Measurements from ENCODE around the gene APOBEC3A.

The APOBEC3A gene

DNA sequence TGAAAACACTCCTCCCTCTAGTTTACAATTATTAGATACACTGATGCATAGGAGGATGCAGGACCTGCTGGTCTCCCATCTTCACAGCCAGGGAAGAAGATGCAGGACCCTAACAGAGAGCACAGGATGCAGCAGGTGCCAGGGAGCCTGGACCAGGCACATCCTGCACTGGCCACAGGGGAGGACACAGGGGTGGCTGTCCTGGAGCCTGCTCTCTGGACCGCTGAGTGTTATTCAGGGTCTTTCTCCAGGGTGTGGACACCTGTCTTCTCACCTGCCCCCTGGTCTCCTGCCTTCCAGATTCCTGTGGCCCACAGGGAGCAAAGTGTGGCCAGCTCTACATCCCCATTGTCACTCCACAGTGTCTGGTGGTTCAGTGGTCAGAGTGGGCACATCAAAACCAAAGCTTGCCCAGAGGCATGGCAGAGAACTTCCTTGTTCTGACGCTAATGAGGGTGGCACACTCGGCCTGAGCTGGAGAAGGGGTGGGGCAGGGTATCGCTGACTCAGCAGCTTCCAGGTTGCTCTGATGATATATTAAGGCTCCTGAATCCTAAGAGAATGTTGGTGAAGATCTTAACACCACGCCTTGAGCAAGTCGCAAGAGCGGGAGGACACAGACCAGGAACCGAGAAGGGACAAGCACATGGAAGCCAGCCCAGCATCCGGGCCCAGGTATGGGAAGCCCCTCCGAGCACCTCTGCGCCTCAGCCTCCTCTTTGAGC, at the start of gene APOBEC3A:
APOBEC3A (plus strand) TSS at position 564 of the 725 bp plus-strand sequence; CDS start at position 647, 83 bp downstream.
- Mint-ChIP-seq H3K36me3 (no peaks in the 10 kb centered on the region), H3K4me3 (no peak within 1 kb of the TSS), H3K9me3 (no peaks in the 10 kb centered on the region), H3K27me3 (no peaks in the 10 kb centered on the region), H3K27ac (no peak within 1 kb of the TSS), H3K4me1 (peaks cover 12% of the 10 kb centered on the region)

DNA sequence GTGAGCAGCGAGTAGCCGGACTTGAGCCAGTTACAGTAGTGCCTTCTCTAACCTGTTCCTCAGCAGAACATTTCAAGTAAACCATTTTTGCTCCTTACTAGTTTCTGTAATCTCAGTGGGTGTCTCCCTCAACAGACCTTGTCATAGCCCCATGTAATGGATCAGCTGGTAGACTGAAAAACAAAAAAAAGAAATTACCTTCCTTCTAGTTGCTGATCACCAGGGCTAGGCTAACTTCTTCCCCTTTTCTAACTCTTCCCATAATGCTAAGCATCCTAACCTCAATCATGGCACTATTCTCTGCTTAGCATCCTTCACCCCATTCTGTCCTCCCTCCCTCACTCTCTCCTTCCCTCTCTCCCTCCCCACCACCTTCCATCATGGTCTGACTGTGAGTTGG, 49.6 kb upstream of the APOBEC3A start:
- Mint-ChIP-seq H3K36me3 (peaks cover 4% of the 10 kb centered on the region), H3K9me3 (peaks cover 6% of the 10 kb centered on the region), H3K27me3 (peaks cover 8% of the 10 kb centered on the region), H3K4me3 (no peak overlapping the region), H3K27ac (no peak overlapping the region), H3K4me1 (no peaks in the 10 kb centered on the region)

DNA sequence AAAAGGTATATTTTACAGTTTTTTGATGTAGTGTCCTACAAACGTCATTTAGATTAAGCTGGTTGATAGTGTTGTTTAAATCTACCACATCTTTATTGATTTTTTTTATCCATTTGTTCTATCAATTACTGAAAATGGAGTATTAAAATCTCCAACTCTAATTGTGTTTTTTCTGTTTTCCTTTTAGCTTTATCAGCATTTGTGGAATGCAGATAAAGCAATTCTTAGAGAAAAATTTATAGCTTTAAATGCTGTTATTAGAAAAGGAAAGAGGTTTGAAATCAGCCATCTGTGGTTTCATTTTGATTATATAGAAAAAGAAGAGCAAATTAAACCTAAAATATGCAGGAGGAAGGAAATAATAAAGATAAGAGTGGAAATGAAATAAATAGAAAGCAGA, 46.0 kb upstream of the APOBEC3A start:
- Mint-ChIP-seq H3K4me1 (no peaks in the 10 kb centered on the region), H3K27me3 (peaks cover 5% of the 10 kb centered on the region), H3K9me3 (no peaks in the 10 kb centered on the region), H3K27ac (no peak overlapping the region), H3K36me3 (no peaks in the 10 kb centered on the region), H3K4me3 (no peak overlapping the region)

DNA sequence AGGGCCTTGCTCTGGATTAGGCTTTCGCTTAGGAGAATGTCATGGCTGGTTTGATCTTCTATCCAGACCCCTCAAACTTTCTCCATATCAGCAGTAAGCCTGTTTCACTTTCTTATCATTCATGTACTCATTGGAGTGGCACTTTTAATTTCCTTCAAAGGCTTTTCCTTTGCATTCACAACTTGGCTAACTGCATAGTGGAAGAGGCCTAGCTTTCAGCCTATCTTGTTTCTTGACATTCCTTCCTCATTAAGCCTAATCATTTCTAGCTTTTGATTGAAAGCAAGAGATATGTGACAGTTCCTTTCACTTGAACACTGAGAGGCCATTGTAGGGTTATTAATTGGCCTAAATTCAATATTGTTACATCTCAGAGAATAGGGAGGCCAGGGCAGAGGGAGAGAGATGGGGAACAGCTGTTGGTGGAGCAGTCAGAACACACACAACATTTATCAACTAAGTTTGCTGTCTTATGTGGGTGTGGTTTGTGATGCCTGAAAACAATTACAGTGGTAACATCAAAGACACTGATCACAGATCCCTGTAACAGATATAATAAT, 37.7 kb upstream of the APOBEC3A start:
- H3K4me1 Mint-ChIP-seq = peaks cover 3% of the 10 kb centered on the region
- no peak overlapping the region for H3K27ac Mint-ChIP-seq
- no peak overlapping the region for H3K4me3 Mint-ChIP-seq
- H3K36me3 Mint-ChIP-seq = no peaks in the 10 kb centered on the region
- H3K9me3 Mint-ChIP-seq = no peaks in the 10 kb centered on the region
- peaks cover 7% of the 10 kb centered on the region for H3K27me3 Mint-ChIP-seq

DNA sequence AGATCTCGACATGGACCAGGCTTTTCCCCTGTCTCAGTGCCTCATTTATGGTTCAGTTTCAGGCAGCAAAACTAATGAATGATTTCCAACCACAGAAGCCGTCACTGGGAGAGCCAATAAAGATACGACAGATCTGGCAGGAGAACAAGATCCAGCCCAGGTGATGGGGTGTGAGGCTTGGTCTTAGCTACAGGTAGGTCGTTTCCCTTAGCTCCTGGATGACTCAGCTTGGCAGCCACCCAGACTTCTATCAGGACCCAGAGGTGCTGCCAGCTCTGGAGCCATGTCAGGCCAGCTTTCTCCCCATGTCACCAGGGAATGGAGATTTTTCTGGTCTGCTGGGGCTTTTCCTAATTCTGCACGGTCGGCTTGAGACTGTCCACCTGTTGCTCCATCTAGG, 36.3 kb upstream of the APOBEC3A start:
- no peak overlapping the region for H3K4me3 Mint-ChIP-seq
- peaks cover 7% of the 10 kb centered on the region for H3K27me3 Mint-ChIP-seq
- H3K4me1 Mint-ChIP-seq = peaks cover 3% of the 10 kb centered on the region
- H3K9me3 Mint-ChIP-seq = no peaks in the 10 kb centered on the region
- H3K36me3 Mint-ChIP-seq = no peaks in the 10 kb centered on the region
- H3K27ac Mint-ChIP-seq = no peak overlapping the region

DNA sequence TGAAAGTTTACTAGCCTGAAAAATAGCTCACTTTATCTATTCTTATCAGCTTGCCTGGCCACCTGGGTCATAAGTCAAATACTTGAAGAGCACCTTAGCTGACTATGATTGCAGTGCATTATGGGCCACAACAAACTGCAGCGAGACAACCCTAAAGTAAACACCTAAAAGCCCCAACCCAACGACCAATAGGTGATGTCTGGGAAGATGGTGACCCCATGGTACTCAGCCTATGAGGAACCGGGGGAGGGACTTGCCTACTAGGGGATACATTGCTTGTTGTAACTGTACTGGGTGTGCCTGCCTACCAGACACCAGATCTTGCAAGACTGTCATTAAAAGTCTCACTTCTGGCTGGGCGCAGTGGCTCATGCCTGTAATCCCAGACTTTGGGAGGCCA, 35.6 kb upstream of the APOBEC3A start:
- Mint-ChIP-seq H3K27ac (no peak overlapping the region), H3K36me3 (no peaks in the 10 kb centered on the region), H3K9me3 (no peaks in the 10 kb centered on the region), H3K4me3 (no peak overlapping the region), H3K27me3 (peaks cover 7% of the 10 kb centered on the region), H3K4me1 (peaks cover 3% of the 10 kb centered on the region)

DNA sequence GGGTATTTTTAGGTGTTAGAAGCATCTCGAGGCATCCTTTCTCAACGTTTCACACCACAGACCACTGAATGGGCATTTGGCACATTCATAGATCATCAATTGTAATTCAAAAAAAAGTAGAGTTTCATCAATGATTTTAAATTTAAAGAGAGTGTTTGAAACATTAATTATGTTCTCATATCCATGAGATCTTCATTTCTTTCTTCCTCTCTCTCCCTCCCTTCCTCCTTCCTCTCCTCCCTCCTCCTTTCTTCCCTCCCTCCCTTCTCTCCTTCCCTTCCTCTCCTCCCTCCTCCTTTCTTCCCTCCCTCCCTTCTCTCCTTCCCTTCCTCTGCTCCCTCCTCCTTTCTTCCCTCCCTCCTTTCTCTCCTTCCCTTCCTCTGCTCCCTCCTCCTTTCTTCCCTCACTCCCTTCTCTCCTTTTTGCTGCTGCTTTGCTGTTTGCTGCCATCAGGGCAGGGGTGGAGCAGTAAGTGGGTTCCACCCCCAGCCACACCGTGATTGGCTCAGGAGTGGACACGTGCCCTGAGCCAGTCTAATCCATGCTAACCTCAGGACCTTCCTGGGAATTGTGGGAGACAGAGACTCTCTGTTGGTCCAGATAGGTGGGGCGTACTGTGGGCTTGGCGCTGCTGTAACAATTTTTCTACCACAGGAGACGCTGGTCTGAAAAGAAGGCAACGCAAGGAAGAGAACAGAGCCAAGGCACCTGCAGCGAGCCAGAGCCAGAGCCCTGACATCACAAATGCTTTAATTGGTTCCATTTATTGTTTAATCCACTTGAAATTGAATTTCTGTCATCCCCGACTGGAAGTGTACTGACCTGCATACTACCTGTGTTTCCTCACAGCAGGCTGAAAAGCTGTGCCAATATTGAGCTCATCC, 33.7 kb upstream of the APOBEC3A start:
- Mint-ChIP-seq H3K27ac (no peak overlapping the region), H3K36me3 (no peaks in the 10 kb centered on the region), H3K4me3 (no peak overlapping the region), H3K27me3 (peaks cover 10% of the 10 kb centered on the region), H3K9me3 (no peaks in the 10 kb centered on the region), H3K4me1 (peaks cover 7% of the 10 kb centered on the region)

DNA sequence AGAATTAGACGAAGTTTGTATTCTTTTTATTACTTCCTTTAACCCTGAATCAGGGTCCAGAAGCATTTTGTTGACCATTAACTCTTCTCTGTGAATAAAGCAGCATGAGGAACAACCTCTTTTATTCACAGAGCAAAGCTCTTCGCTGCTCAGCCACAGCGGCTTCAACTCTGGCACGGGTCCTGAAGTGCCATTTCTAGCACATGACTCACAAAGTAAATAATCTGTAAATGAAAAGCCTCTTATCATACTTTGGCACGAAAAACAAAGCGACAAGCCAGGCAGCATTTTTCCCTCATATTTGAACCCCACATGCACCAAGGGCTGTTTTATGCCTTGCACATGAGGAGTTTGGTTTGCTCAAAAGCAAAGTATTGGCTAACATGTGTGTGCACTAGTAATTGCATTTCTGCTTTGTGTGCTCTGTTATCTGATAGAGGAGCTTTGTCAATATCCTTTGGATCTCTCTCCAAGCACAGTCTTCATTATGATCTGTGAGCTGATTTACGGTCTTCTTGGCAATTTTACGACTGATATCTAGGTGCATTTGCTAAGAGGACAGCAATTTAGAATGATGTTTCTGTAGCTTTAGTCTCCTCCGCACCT, 33.0 kb upstream of the APOBEC3A start:
- Mint-ChIP-seq H3K4me3 (no peak overlapping the region), H3K4me1 (peaks cover 7% of the 10 kb centered on the region), H3K36me3 (no peaks in the 10 kb centered on the region), H3K27me3 (peaks cover 12% of the 10 kb centered on the region), H3K9me3 (no peaks in the 10 kb centered on the region), H3K27ac (no peak overlapping the region)

DNA sequence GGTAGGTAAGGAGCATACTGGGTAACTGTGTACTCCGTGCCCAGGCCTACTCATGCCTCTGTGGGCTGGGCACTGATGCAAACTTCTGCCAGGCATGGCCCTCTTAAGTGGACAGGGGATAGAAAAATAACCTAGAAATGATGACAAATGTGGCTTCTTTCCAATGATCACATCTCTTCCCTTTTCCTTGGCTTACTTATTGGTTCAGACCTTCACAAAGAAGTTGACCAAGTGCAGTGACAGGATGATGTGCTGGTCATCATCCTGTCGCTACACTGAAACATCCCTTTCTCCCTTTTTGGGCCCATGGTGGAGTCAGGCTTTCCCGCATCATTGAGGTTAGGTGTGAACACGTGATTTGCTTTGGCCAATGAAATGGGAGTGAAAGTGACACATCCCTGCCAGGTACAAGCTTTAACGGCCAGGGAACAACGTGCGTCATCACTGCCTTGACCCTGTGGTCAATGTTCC, 31.8 kb upstream of the APOBEC3A start:
- Mint-ChIP-seq H3K4me3 (no peak overlapping the region), H3K36me3 (no peaks in the 10 kb centered on the region), H3K9me3 (no peaks in the 10 kb centered on the region), H3K4me1 (peaks cover 7% of the 10 kb centered on the region), H3K27me3 (peaks cover 12% of the 10 kb centered on the region), H3K27ac (peak overlapping the region; percentile 7)

DNA sequence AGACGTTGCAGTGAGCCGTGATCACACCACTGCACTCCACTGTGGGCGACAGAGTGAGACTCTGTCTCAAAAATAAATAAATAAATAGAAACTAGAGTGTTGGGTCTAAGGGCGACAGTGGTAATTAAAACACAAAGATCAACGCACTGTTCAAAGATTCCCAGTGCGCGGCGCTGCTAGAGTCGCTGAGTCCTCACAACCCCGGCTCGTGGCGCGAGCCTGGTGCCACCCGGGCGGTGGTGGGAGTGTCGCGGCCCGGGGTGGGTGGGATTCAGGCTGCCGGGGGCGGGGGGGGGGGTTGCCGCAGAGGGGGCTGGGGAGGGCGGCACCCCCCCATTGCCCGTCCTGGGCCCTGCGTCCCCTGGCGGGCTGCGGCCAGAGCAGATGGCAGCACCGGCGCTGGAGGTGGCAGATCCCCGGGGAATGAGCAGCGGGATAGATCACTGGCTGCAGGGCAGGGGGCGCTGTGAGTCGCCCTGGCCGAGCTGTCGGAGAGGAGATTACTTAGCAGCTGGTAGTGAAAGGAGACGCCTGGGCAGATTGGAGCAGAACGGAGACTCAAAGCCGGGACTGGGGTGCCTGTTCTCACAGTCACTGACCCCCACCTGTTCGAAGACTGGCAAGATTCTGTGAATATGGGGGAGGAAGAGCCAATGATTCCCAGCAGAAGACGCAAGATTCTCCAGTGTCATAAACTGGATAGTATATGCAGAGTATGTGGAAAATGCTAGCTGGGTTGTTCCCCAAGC, 30.2 kb upstream of the APOBEC3A start:
- Mint-ChIP-seq H3K9me3 (no peaks in the 10 kb centered on the region), H3K27ac (peak overlapping the region; percentile 4), H3K36me3 (peaks cover under 1% of the 10 kb centered on the region), H3K4me1 (peaks cover 7% of the 10 kb centered on the region), H3K27me3 (peaks cover 12% of the 10 kb centered on the region), H3K4me3 (peak overlapping the region; percentile 58)

DNA sequence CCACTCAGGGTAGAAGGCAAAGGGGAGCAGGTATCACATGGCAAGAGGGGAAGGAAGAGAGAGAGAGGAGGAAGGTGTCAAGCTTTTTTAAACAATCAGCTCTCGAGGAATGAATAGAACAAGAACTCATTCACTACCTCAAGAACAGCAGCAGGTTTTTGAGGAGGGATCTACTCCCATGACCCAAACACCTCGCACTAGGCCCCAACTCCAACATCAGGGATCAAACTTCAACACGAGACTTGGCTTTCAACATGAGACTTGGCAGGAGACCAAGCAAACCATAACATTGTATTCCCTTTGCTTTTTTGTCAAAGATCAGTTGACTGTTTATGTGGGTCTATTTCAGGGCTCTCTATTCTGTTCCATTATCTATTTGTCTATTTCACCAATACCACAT, 26.9 kb upstream of the APOBEC3A start:
- peaks cover 4% of the 10 kb centered on the region for H3K4me1 Mint-ChIP-seq
- no peak overlapping the region for H3K4me3 Mint-ChIP-seq
- no peak overlapping the region for H3K27ac Mint-ChIP-seq
- peaks cover 4% of the 10 kb centered on the region for H3K27me3 Mint-ChIP-seq
- peaks cover 4% of the 10 kb centered on the region for H3K36me3 Mint-ChIP-seq
- H3K9me3 Mint-ChIP-seq = no peaks in the 10 kb centered on the region

DNA sequence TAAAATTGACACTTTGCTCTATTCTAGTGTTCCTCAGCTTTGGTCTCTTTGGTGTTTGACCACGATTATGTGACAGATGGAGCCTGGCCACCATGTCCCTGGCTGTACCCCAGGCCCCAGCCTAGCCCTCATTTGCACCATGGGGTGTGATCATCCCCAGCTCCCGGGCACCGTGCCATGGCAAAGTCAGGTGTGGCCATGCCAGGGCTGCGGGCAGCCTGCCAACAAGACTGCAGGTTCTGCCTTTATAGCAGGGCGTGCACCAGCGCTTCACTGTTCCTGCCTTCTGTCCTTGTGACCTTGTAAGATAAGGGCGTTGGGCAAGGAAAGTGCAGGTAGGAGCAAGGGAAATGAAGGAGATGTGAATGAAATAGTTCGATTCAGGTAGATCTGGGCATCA, 22.4 kb upstream of the APOBEC3A start:
- Mint-ChIP-seq H3K27ac (no peak overlapping the region), H3K4me1 (no peaks in the 10 kb centered on the region), H3K27me3 (peaks cover 1% of the 10 kb centered on the region), H3K4me3 (no peak overlapping the region), H3K9me3 (no peaks in the 10 kb centered on the region), H3K36me3 (peaks cover 4% of the 10 kb centered on the region)

DNA sequence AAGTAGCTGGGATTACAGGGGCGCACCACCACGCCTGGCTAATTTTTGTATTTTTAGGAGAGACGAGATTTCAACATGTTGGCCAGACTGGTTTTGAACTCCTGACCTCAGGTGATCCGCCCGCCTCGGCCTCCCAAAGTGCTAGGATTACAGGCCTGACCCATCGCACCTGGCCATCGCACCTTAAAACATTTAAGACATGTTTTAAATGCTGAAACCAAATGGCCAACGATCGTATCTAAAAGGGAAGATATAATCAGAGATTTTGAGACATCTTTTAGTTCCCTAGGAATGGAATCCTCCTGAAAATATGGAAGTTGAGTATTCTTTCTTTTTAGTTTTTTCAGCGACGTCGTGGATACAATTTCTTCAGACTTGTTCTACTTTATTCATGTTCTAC, 21.8 kb upstream of the APOBEC3A start:
- Mint-ChIP-seq H3K27me3 (peaks cover 1% of the 10 kb centered on the region), H3K4me1 (no peaks in the 10 kb centered on the region), H3K36me3 (peaks cover 4% of the 10 kb centered on the region), H3K9me3 (no peaks in the 10 kb centered on the region), H3K4me3 (no peak overlapping the region), H3K27ac (no peak overlapping the region)

DNA sequence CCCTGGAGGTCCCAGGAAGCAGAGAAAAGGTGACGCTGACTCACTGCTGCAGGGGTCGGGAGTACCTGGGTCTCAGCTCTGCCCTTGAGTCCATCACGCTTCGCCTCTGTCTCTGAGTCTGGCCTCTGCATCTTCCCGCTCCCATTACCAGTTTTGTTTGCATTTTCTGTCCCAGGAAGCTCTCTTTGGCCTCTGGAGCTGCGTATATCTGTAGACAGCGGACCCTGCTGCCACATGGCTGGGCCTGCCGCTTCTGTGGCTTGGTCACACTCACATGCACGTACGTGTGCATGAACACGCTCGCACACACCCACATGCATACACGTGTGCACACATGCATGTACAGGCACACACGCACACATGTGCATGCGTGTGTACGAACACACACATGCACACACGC, 20.8 kb upstream of the APOBEC3A start:
- Mint-ChIP-seq H3K27ac (no peak overlapping the region), H3K9me3 (no peaks in the 10 kb centered on the region), H3K36me3 (peaks cover 4% of the 10 kb centered on the region), H3K27me3 (peaks cover 1% of the 10 kb centered on the region), H3K4me3 (no peak overlapping the region), H3K4me1 (peaks cover 9% of the 10 kb centered on the region)

DNA sequence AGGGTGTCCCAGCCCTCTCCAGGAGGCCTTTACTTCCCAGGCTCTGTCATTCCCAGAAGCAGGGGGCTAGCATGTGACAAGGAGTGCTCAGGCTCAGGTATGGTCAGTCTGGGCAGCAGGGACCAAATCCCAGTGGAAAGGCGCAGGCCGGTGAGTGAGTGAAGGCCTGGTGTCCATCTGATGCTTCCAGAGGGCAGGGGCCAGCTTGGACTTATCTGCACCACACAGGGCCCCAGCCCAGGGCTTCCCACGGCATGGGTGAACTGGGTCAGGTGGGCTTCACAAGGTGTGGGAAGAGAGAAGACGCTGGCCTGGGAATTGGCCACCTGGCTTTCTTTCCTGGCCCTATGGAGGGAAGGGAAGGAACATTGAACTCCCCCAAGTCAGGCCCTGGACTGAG, 20.4 kb upstream of the APOBEC3A start:
- Mint-ChIP-seq H3K4me1 (peaks cover 14% of the 10 kb centered on the region), H3K27ac (peak overlapping the region; percentile 66), H3K36me3 (peaks cover 4% of the 10 kb centered on the region), H3K27me3 (peaks cover 1% of the 10 kb centered on the region), H3K4me3 (no peak overlapping the region), H3K9me3 (no peaks in the 10 kb centered on the region)

Measured in activated naive CD4-positive, alpha-beta T cell treated with anti-CD3 and anti-CD28 coated beads, Interleukin-2, amount 50 U/mL, for 24 hours (primary cell).